ENCODE results near the gene MAD1L1. TPM values are rescaled to one million over a fixed set of nuclear protein-coding genes. Genes with fewer than 3 reads are reported as not detected.

The MAD1L1 gene
- total and polyA plus RNA-seq, 2 of the 8 experiments (the other 6 are each of a cell fraction or from before 2014, with no cell fraction given): 40.4 to 44.6 TPM

DNA sequence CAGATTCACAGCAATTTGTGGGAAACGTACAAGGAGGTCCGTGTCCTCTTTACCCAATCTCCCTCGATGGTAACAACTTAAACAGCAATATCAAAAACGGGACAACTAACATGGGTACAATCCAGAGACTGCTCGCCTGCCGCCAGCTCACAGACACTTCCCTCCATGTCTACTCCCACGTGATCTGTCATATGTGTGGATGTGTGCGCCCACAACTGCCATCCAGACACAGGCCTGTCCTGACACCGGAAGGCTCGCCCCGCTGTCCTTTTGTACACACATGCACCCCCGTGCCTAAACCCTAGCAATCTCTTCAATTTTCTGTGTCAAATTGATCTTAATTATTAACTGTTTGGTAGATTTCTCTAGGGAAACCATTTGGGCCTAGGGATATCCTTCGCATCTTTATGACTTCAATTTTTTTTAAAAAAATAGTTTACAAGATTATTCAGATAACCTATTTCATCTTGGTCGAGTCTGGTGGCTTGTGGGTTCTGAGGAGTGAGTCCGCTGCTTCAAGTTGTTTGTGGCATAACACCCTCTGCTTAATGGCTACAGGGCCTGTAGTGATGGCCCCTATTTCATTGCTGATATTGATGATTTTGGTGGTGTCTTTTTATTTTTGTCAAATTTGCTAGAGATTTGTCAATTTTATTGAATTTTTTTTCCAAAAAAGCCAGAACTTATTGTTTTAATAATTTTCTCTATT lies 260.6 kb downstream of the MAD1L1 start:
- no peak overlapping the region for H3K14ac ChIP-seq (ENCODE audit: insufficient read length)
- H2AFZ ChIP-seq (ENCODE audit: low read length): no peak overlapping the region
- DNase-seq (ENCODE audit: low read depth in 1 of 2, low spot score in 2 of 2) (no peak), FAIRE-seq (no peak)
- no peak overlapping the region for H2BK15ac ChIP-seq (ENCODE audit: low read length)
- ChIA-PET POLR2A (ENCODE audit: partially characterized antibody) (no interaction called here), CTCF (ENCODE audit: partially characterized antibody) (interaction anchor here (0.8 kb wide), 1 partner anchor 480 kb away, joined by 3 read pairs; no protein-coding TSS in a partner anchor)
- no peak overlapping the region for H3K9ac ChIP-seq (replicated peaks in 1 of 4; ENCODE audit: extremely low read depth in 1 of 4, low read depth in 3 of 4, low read length in 3 of 4)
- no peak overlapping the region for H2BK5ac ChIP-seq (ENCODE audit: low read depth, low read length)
- H3K23me2 ChIP-seq (ENCODE audit: low read depth, low read length): no peaks in the 10 kb centered on the region
- H3K4me3 ChIP-seq (ENCODE audit: extremely low read depth in 1 of 4, insufficient read depth in 2 of 4, low read depth in 3 of 4, low read length in 4 of 4): no peak overlapping the region
- H3K79me1 ChIP-seq (ENCODE audit: low read depth, low read length): no peaks in the 10 kb centered on the region
- H3K27ac ChIP-seq (ENCODE audit: low read depth, low read length): no peak overlapping the region
- no peak overlapping the region for H4K91ac ChIP-seq (replicated peaks; ENCODE audit: insufficient read length, low read length)
- H4K5ac ChIP-seq (ENCODE audit: insufficient read length, low read depth, low read length): no peak overlapping the region
- no peak overlapping the region for H3K4me2 ChIP-seq (ENCODE audit: insufficient read depth in 1 of 2, low read depth in 2 of 2, low read length in 2 of 2)
- no peak overlapping the region for H2AK5ac ChIP-seq (ENCODE audit: low read depth, low read length)
- no peaks in the 10 kb centered on the region for H3K27me3 ChIP-seq (replicated peaks in 1 of 4; ENCODE audit: control insufficient read depth in 3 of 4, extremely low read depth in 1 of 4, insufficient read depth in 3 of 4, low read length in 3 of 4)
- 91% methylated on average over 15 of the region's 15 CpGs; no CpG with 5 or more reads in 1 of the 2 experiments for WGBS, 2 experiments (ENCODE audit: extremely low coverage in 1 of 2, insufficient coverage in 1 of 2, insufficient read length in 1 of 2, insufficient replicate concordance in 2 of 2, low coverage in 1 of 2, low lambda C conversion rate in 2 of 2, missing lambda C conversion rate in 1 of 2)
- H2BK20ac ChIP-seq (ENCODE audit: low read length): no peak overlapping the region
- no peak overlapping the region for H2BK120ac ChIP-seq (replicated peaks; ENCODE audit: low read depth, low read length)
- no peak overlapping the region for H4K8ac ChIP-seq (ENCODE audit: extremely low read depth, insufficient read depth, low read length)
- no peak overlapping the region for H2BK12ac ChIP-seq (ENCODE audit: low read depth, low read length)
- H4K20me1 ChIP-seq (replicated peaks in 1 of 2; ENCODE audit: control insufficient read depth in 1 of 2, insufficient read depth in 2 of 2, low read length in 2 of 2): peaks cover 3 to 7% of the 10 kb centered on the region in 2 experiments
- no peak overlapping the region for H3K18ac ChIP-seq (ENCODE audit: extremely low read depth, low read length)
- no peak overlapping the region for H3K4ac ChIP-seq (replicated peaks; ENCODE audit: insufficient read length, low read depth, low read length)
- H3K36me3 ChIP-seq (ENCODE audit: control insufficient read depth in 2 of 4, insufficient read depth in 4 of 4, low read length in 3 of 4): peaks cover 0 to 3% (median 0%) of the 10 kb centered on the region in 4 experiments; a peak in 1 of 8 replicates
- H3K23ac ChIP-seq (ENCODE audit: insufficient read length): no peak overlapping the region
- no peaks in the 10 kb centered on the region for H3K79me2 ChIP-seq (ENCODE audit: control insufficient read depth in 1 of 2, insufficient read depth in 2 of 2, low read length in 2 of 2)
- H3K56ac ChIP-seq (replicated peaks; ENCODE audit: insufficient read length, low read depth, low read length): no peak overlapping the region
- H3K4me1 ChIP-seq (replicated peaks in 1 of 4; ENCODE audit: control insufficient read depth in 3 of 4, insufficient read depth in 4 of 4, low read length in 3 of 4): no peaks in the 10 kb centered on the region
- peaks cover 0 to 4% of the 10 kb centered on the region in 2 experiments; a peak in 1 of 4 replicates for H3K9me3 ChIP-seq (ENCODE audit: insufficient read depth in 2 of 2, low read depth in 1 of 2, low read length in 1 of 2)
- TF ChIP-seq ZNF274 (IDR thresholded peaks at IDR 0.05; ENCODE audit: borderline replicate concordance, extremely low read depth, low read length): no peak
- TF ChIP-seq TEAD4 (IDR thresholded peaks at IDR 0.05; ENCODE audit: low read depth, low read length): no peak
- no peak for TF ChIP-seq ATF3 (IDR thresholded peaks at IDR 0.05; ENCODE audit: insufficient read depth, low read depth, low read length)
- no peak for TF ChIP-seq CHD2 (IDR thresholded peaks at IDR 0.05; ENCODE audit: low read length)
- TF ChIP-seq TBP (IDR thresholded peaks at IDR 0.05; ENCODE audit: low read depth, low read length): no peak
- no peak for TF ChIP-seq SUZ12 (IDR thresholded peaks at IDR 0.05; ENCODE audit: low read length)
- no peak for TF ChIP-seq CHD1 (IDR thresholded peaks at IDR 0.05; ENCODE audit: low read depth, low read length)
- no peak for TF ChIP-seq MAFK (IDR thresholded peaks at IDR 0.05; ENCODE audit: low read depth, low read length)
- TF ChIP-seq KDM5A (IDR thresholded peaks at IDR 0.05; ENCODE audit: low read length): no peak
- TF ChIP-seq TCF12 (IDR thresholded peaks at IDR 0.05; ENCODE audit: low read depth, low read length): no peak
- TF ChIP-seq SP2 (IDR thresholded peaks at IDR 0.05; ENCODE audit: low read length): no peak
- TF ChIP-seq CEBPB (IDR thresholded peaks at IDR 0.05; ENCODE audit: low read depth, low read length): no peak
- no peak for TF ChIP-seq ASH2L (IDR thresholded peaks at IDR 0.05; ENCODE audit: low read length)
